ENCODE data around the gene GPR137C. TPM values are rescaled to one million over a fixed set of nuclear protein-coding genes. Genes with fewer than 3 reads are reported as not detected.

The GPR137C gene, protein sequence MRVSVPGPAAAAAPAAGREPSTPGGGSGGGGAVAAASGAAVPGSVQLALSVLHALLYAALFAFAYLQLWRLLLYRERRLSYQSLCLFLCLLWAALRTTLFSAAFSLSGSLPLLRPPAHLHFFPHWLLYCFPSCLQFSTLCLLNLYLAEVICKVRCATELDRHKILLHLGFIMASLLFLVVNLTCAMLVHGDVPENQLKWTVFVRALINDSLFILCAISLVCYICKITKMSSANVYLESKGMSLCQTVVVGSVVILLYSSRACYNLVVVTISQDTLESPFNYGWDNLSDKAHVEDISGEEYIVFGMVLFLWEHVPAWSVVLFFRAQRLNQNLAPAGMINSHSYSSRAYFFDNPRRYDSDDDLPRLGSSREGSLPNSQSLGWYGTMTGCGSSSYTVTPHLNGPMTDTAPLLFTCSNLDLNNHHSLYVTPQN
- total RNA-seq = 0.26 and 0.56 TPM in 2 replicates

DNA sequence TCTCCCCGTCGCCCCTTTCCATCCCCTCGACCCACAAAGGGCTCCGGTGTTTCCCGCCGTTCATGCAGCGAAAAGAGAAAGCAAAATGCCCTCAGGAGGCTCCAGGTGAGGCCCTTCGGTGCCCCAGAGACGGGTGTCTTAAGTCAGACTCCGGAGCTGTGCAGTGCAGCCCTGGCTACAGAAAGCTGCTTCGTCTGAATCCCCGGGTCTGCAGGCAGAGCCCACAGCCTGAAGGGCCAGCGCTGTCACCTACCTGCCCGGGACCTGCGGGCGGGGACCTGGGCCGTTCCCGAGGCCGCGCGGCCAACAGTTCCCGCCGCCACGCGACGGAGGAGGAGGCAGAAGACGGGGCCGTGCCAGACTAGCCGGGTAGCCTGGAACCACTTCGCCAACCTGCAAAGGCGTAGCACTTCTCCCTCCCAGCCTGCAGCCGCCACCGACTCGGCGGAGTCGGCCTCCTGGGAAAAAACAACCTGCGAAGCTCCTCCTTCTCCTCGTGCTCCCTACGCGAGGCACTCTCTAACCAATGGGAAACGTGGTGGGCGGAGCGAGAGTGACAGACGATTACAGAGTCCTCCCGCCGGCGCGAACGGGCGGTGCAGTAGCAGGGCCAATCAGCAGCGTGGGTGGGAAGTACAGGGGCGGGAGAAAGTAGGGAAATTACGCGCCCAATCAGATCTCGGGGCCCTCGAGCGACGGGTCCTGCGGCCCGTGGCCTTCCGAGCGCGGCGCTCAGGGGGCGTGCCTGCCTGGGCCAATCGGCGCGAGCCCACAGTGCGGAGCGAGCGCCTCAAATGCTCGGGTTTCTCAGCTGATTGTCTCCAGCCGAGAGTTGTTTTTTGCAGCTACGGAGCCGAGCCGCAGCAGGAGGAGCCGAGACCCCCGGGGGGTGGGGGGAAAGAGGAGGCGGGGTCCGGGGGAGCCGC lies at the start of gene GPR137C, which contains the start of gene TXNDC16:
GPR137C (plus strand) TSS at position 774 of the 926 bp plus-strand sequence. CDS start 312 bp downstream, outside the sequence.
TXNDC16 (minus strand) TSS at position 443 of the 926 bp plus-strand sequence. CDS start 8,948 bp downstream, outside the sequence.

Other genes with a start within 250 kb of the GPR137C start
- 6.7 and 11.6 TPM in 2 replicates for gene PTGER2, start 238.5 kb upstream of the GPR137C start, total RNA-seq
- 5.7 and 11.4 TPM in 2 replicates for gene TXNDC16, start 331 bp upstream of the GPR137C start, total RNA-seq
- gene ERO1A, start 142.7 kb downstream of the GPR137C start, total RNA-seq = 40.0 and 49.7 TPM in 2 replicates
- 102 and 115 TPM in 2 replicates for gene PSMC6, start 154.4 kb downstream of the GPR137C start, total RNA-seq
- 14.9 and 16.7 TPM in 2 replicates for gene STYX, start 177.3 kb downstream of the GPR137C start, total RNA-seq
- 23.1 and 25.1 TPM in 2 replicates for gene GNPNAT1, start 238.8 kb downstream of the GPR137C start, total RNA-seq

Data from aortic smooth muscle cell (primary cell).